GM18507 (cell line): Measurements from ENCODE around the gene RUNX1.
"Not testable (repeated sequence)": the region's sequence is repeated elsewhere in the genome, so short reads cannot be mapped to it uniquely, and the experiment has no call there.

Source experiments
- DNase-seq: peaks from one replicate; pipeline ENCODE4 v3.0.0; 2011; ENCODE audit warnings: low read depth; ENCODE audit not compliant: insufficient read length; ENCODE audit errors: extremely low spot score
- FAIRE-seq: peaks from 2 replicates; lab custom pipeline; 2011; peaks lifted over from hg19 to GRCh38; lab: Jason Lieb, UNC

Gene RUNX1

DNA sequence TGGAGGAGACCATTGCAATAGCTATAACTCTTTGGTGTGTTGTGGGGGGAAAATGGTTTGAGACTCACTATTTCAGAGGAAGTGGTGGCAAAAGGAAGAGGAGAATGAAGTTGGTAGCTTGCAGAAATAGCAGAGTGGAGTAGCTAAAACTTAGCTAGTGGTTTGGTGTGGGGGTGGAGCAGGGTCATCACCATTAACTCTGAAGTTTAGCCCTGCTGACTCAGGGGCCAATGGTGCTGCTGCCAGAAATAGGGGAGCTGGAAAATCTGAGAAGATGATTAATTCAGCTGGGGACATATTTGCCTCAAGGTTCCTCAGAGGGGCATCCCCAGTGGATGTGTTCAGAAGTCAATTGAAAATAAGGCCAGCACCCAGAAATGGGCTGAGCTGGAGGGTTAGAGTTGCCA is 65.4 kb downstream of the RUNX1 start:
- FAIRE-seq (peak; percentile 52), DNase-seq (no peak)

DNA sequence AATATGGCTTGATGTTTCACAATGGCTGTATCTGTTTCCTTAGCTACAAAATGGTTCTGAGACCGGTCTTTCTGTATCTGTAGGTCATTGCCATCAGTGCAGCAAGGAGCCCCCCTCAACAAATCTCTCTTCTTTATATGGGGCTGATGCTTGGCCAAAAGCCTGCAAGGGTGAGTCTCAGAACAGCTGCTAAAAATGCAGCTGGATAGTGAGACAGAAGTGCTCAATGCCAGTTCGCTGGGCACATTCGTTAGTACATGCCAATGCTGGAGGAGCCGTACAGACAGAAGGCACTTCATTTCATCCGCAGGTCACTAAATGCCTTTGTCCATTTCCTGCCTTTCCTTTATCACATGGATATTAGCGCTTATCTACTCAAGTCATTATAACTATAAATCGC is 67.3 kb downstream of the RUNX1 start:
- DNase-seq (no peak), FAIRE-seq (no peak)

DNA sequence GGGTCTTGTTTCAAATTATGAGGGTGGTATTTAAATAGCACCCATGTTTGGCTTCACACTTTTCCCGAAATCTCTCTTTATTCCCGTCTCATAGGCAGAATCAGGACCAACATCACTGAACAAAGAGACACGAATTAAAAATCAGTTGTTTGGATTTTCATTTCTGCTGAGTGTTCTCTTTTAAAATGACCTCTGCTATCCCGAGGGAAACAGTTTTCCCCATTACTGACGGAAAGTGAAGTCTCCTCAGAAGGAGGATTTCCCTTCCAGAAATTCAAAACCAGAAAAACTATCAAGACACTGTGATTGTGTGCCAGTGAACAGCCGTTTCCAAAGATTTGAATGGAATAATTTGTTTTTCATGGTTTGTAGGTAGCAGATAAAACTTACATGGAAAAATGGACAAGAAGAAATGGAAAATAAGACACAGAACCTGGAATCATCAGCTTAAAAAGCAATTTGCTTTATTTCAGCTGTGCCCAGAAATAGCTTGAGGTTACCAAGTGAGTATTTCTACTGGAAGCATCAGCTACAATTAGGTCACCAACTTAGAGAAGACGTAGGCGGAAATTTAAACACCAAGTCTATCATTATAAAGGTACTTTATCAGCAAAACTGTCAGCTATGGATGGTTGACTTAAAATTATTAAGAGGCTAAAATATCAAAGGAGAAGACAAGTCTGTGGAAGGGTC is 68.5 kb downstream of the RUNX1 start:
- DNase-seq (no peak), FAIRE-seq (no peak)

DNA sequence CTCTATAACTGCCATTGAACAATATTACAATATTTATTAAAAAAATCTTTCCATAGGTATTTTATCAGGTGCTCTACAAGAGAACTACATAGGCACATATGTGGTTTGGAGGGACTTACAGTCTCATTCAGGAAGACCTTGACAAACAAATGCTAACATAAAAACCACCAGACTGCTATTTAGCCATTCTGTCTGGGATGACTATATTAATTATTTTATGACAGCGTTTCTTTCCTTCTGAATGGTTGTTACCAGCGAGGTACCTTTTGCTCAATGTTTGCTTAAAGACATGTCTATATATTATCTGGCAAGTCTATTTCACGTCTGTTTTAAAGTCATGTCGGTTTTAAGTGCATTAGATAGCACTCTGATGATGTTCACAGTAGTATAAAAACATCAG is 69.7 kb downstream of the RUNX1 start:
- FAIRE-seq = no peak
- DNase-seq = no peak

- no peak for DNase-seq
- no peak for FAIRE-seq
Measured at GRCh38 chr21:34977333-34977732, 71.8 kb downstream of the RUNX1 start.

GRCh38 chr21:34974162-34974981 is 74.7 kb downstream of the RUNX1 start:
- DNase-seq (peak; percentile 47), FAIRE-seq (peak; percentile 98)

GRCh38 chr21:34973685-34974084 is 75.4 kb downstream of the RUNX1 start:
- no peak for FAIRE-seq

GRCh38 chr21:34971656-34972055 is 77.4 kb downstream of the RUNX1 start:
- FAIRE-seq (no peak), DNase-seq (no peak)

More at GRCh38 chr21:34973685-34974084, 75.4 kb downstream of the RUNX1 start:
- DNase-seq = no peak

DNA sequence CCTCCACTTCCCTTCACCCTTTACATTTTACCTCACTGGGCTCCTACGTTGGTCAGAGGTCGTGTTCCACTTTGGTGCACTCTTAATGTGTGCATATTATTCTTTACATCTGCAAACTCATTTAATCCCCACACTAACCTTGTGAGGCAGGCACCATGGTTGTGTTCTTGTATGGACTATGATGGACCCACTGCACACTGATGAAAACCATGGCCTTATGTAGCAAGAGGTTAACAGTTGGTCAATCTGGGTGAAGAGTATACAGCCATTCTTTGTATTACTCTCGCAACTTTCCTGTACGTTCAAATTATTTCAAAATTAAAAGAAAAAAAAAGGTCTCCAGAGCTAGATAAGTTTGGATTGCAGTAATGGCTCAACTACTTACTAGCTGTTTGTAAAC is 78.5 kb downstream of the RUNX1 start:
- DNase-seq (no peak), FAIRE-seq (no peak)

DNA sequence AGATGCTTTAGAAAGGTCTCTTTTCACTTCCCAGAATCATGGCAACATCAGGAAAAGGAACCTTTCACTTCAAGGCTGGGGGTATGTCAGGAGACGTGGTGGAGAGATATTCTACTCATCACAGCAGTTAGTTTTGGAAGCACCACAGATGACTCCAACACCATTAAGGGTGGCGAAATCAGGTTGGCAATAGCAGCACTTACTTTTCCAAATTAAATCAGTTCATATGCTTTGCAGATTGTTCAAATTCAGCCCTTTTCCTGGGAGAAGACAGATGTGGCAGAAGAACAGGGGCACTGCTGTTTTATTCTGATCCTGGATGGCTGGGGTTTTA is 79.0 kb downstream of the RUNX1 start:
- no peak for DNase-seq
- FAIRE-seq = no peak

DNA sequence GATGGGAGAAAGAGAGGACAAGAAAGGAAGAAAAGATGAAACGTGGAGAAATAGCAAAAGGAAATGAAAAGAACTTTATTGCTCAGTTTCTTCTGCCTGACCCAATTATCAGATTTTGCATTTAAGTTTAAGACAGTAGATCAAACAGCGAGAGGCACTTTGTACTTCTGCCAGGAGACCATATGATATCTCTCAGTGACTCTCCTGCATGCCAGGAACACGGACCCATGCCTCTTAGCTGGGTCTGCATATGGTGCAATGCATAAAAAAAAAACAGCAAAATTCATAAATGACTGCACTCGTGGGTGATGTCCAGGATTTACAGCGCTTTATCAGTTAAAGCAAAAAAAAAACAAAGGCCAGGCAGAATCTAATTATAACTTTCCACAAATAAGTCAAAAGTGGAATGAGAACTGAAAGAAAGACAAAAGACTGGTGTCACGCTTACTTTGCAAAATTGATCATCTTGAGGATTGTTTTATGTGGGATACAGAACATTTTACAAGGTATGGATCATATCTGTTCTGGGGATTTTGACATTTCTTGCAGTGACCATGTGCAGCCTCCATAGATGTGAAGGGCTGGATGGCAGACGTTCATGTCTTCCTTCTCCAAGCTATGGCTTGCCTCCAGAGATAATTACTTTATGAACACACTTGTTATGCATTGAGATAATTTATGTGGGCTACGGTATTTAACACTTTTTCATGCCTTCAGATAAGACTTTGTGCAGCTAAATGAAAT is 79.5 kb downstream of the RUNX1 start:
- no peak for DNase-seq
- no peak for FAIRE-seq

GRCh38 chr21:34968414-34969333 is 80.4 kb downstream of the RUNX1 start:
- DNase-seq (no peak), FAIRE-seq (no peak)

- no peak for DNase-seq
- no peak for FAIRE-seq
Measured at GRCh38 chr21:34967509-34968289, 81.4 kb downstream of the RUNX1 start.

DNA sequence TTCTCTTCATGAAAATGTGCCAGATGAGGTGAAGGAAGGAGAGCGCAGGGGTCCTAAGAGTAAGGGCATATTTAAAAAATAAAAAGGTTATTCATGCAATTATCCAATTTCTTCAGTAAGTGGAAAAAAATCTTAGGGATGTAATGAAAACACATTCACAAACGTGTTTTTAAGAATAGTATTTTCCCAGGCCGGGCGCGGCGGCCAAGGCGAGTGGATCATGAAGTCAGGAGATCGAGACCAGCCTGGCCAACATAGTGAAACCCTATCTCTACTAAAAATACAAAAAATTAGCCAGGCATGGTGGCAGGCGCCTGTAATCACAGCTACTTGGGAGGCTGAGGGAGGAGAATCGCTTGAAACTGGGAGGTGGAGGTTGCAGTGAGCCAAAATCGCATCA is 82.2 kb downstream of the RUNX1 start:
- FAIRE-seq, DNase-seq: not testable (repeated sequence)

- DNase-seq (no peak), FAIRE-seq (no peak)
Measured at GRCh38 chr21:34965200-34966174, 83.6 kb downstream of the RUNX1 start.

- DNase-seq = no peak
- FAIRE-seq = no peak
Measured at GRCh38 chr21:34962586-34963222, 86.4 kb downstream of the RUNX1 start.

- FAIRE-seq = no peak
- DNase-seq = no peak
Measured at GRCh38 chr21:34962136-34962535, 87.0 kb downstream of the RUNX1 start.
